Loucy (cell line): Measurements from ENCODE around the gene FGF7.
"Not testable (repeated sequence)": the region's sequence is repeated elsewhere in the genome, so short reads cannot be mapped to it uniquely, and the experiment has no call there.

Source experiments
- H2AFZ ChIP-seq: fragments of 200-600 bp; sonication (generic); 2 replicates; pipeline ENCODE4 v1.6.0; 2016; ENCODE audit warnings: antibody characterized with exemption, mild to moderate bottlenecking, low read length, moderate library complexity
- H3F3A ChIP-seq: fragments of 200-600 bp; 2 replicates; pipeline ENCODE4 v1.6.0; 2016; ENCODE audit warnings: antibody characterized with exemption, low read depth, mild to moderate bottlenecking
- H3K27me3 ChIP-seq: fragments of 200-600 bp; sonication (generic); 2 replicates; pipeline ENCODE4 v1.6.1; 2014; ENCODE audit warnings: low read length, mild to moderate bottlenecking; ENCODE audit not compliant: insufficient read depth, poor library complexity, severe bottlenecking
- H3K36me3 ChIP-seq: fragments of 200-600 bp; sonication (generic); 2 replicates; pipeline ENCODE4 v1.6.1; 2016; ENCODE audit warnings: low read length; ENCODE audit not compliant: insufficient read depth
- H3K4me1 ChIP-seq: fragments of 200-600 bp; sonication (generic); 2 replicates; pipeline ENCODE4 v1.5.1; 2014; ENCODE audit warnings: low read length, mild to moderate bottlenecking; ENCODE audit not compliant: insufficient read depth, poor library complexity, severe bottlenecking
- H3K4me2 ChIP-seq: fragments of 200-600 bp; sonication (generic); 2 replicates; pipeline ENCODE4 v1.6.0; 2014; ENCODE audit warnings: antibody characterized with exemption, low read length, low read depth, mild to moderate bottlenecking; ENCODE audit not compliant: poor library complexity, severe bottlenecking
- H3K4me3 ChIP-seq: fragments of 200-600 bp; sonication (generic); 2 replicates; pipeline ENCODE4 v1.5.1; 2014; ENCODE audit warnings: low read length, mild to moderate bottlenecking, mixed read lengths; ENCODE audit not compliant: poor library complexity, severe bottlenecking
- H3K79me2 ChIP-seq: fragments of 200-600 bp; sonication (generic); 2 replicates; pipeline ENCODE4 v1.6.1; 2014; ENCODE audit warnings: low read length; ENCODE audit not compliant: insufficient read depth
- H3K9ac ChIP-seq: fragments of 200-600 bp; sonication (generic); 2 replicates; pipeline ENCODE4 v1.6.0; 2014; ENCODE audit warnings: mild to moderate bottlenecking, low read depth, low read length, moderate library complexity; ENCODE audit not compliant: poor library complexity, severe bottlenecking
- H3K9me2 ChIP-seq: fragments of 200-600 bp; sonication (generic); replicated peaks from 2 replicates; pipeline ENCODE4 v1.6.1; 2016; ENCODE audit warnings: low read depth, low read length, mixed read lengths
- H3K9me3 ChIP-seq: fragments of 200-600 bp; sonication (generic); 2 replicates; pipeline ENCODE4 v1.6.1; 2014; ENCODE audit warnings: mild to moderate bottlenecking, antibody characterized with exemption, low read length, low read depth; ENCODE audit not compliant: insufficient read depth
- H4K20me1 ChIP-seq: fragments of 200-600 bp; sonication (generic); 2 replicates; pipeline ENCODE4 v1.6.0; 2014; ENCODE audit warnings: antibody characterized with exemption, low read length, mild to moderate bottlenecking; ENCODE audit not compliant: insufficient read depth, poor library complexity, severe bottlenecking
- EZH2phosphoT487 ChIP-seq: fragments of 200-600 bp; IDR thresholded peaks from 2 replicates; pipeline ENCODE4 v1.6.1; 2018; ENCODE audit warnings: antibody characterized with exemption, mild to moderate bottlenecking, moderate library complexity, borderline replicate concordance
- TF ChIP-seq, protein P1 (sequence below): fragments of 200-600 bp; sonication (generic); conservative IDR thresholded peaks from 2 replicates; pipeline ENCODE4 v1.5.1; 2014; ENCODE audit warnings: mild to moderate bottlenecking, antibody characterized with exemption, low read length

Gene FGF7

DNA sequence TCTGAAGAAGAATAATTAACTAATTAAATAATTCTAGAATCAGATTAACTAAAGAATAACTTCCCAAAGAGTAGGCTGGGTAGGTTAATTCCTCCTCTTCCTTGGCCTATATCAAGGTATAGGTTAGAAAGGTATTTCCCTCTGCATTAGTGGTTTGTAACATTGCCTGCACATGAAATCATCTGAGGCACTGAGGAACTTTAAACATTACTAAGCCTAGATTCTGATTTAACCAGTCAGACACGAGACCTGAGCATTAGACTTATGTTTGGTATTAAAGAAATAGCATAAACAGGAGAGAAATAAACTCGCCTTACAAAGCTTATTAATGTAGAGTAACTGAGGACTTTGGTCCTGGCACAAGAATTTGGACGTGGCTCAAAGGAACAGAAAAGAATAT is 84.2 kb downstream of the FGF7 start:
- no peak overlapping the region for H3K9ac ChIP-seq
- H4K20me1 ChIP-seq, result no peaks in the 10 kb centered on the region
- TF ChIP-seq, protein P1, sequence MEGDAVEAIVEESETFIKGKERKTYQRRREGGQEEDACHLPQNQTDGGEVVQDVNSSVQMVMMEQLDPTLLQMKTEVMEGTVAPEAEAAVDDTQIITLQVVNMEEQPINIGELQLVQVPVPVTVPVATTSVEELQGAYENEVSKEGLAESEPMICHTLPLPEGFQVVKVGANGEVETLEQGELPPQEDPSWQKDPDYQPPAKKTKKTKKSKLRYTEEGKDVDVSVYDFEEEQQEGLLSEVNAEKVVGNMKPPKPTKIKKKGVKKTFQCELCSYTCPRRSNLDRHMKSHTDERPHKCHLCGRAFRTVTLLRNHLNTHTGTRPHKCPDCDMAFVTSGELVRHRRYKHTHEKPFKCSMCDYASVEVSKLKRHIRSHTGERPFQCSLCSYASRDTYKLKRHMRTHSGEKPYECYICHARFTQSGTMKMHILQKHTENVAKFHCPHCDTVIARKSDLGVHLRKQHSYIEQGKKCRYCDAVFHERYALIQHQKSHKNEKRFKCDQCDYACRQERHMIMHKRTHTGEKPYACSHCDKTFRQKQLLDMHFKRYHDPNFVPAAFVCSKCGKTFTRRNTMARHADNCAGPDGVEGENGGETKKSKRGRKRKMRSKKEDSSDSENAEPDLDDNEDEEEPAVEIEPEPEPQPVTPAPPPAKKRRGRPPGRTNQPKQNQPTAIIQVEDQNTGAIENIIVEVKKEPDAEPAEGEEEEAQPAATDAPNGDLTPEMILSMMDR, result no peak
- no peak for TF ChIP-seq EZH2phosphoT487
- no peaks in the 10 kb centered on the region for H3K9me2 ChIP-seq
- no peaks in the 10 kb centered on the region for H3K36me3 ChIP-seq
- H3K4me2 ChIP-seq, result no peak overlapping the region
- no peaks in the 10 kb centered on the region for H3K4me1 ChIP-seq
- H2AFZ ChIP-seq, result no peak overlapping the region
- H3K9me3 ChIP-seq, result peaks cover 10% of the 10 kb centered on the region; the same call in 1 of the 2 replicates
- no peaks in the 10 kb centered on the region for H3K27me3 ChIP-seq
- H3F3A ChIP-seq, result no peaks in the 10 kb centered on the region
- H3K4me3 ChIP-seq, result no peak overlapping the region
- H3K79me2 ChIP-seq, result no peaks in the 10 kb centered on the region

DNA sequence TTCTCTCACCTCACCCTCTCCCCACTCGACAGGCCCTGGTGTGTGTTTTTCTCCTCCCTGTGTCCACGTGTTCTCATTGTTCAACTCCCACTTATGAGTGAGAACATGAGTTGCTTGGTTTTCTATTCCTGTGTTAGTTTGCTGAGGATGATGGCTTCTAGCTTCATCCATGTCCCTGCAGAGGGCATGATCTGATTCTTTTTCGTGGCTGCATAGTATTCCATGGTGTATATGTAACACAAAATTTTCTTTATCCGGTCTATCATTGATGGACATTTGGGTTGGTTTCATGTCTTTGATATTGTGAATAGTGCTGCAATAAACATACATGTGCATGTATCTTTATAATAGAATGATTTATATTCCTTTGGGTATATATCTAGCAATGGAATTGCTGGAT is 89.7 kb downstream of the FGF7 start:
- not testable (repeated sequence) for H3K36me3 ChIP-seq, H3K9me2 ChIP-seq, H3K79me2 ChIP-seq, H3K9ac ChIP-seq, H3F3A ChIP-seq, H2AFZ ChIP-seq, H4K20me1 ChIP-seq, H3K27me3 ChIP-seq, H3K4me1 ChIP-seq, H3K9me3 ChIP-seq, H3K4me3 ChIP-seq, H3K4me2 ChIP-seq

DNA sequence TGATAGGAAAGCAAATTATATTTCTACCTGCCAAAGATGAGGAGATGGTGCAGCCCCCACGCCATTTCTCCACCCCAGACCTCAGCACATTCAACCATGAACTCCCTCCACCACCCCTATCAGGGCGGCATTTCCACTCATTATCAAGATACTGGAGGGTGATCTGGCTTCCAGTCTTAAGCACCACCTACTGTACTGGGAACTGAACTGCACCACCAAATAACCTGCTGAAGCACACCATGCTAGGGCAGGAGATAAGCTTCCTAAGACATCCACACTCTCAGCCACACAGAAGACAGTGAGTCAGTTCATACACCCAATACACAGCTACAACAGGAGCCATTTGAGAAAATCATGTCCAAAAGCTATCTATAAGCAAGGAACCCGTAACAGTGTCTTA is 98.8 kb downstream of the FGF7 start:
- Histone ChIP-seq H3K27me3 (no peaks in the 10 kb centered on the region), H3K9me3 (peaks cover 9% of the 10 kb centered on the region; the same call in 1 of the 2 replicates), H3K4me3 (no peak overlapping the region), H4K20me1 (no peaks in the 10 kb centered on the region), H3K36me3 (no peaks in the 10 kb centered on the region), H3F3A (no peaks in the 10 kb centered on the region), H3K79me2 (no peaks in the 10 kb centered on the region), H3K4me2 (no peak overlapping the region), H3K9ac (no peak overlapping the region), H2AFZ (no peak overlapping the region), H3K9me2 (no peaks in the 10 kb centered on the region), H3K4me1 (no peaks in the 10 kb centered on the region)
- TF ChIP-seq, protein P1, result peak; percentile 28; the same call in 1 of the 2 replicates
- TF ChIP-seq EZH2phosphoT487, result no peak

DNA sequence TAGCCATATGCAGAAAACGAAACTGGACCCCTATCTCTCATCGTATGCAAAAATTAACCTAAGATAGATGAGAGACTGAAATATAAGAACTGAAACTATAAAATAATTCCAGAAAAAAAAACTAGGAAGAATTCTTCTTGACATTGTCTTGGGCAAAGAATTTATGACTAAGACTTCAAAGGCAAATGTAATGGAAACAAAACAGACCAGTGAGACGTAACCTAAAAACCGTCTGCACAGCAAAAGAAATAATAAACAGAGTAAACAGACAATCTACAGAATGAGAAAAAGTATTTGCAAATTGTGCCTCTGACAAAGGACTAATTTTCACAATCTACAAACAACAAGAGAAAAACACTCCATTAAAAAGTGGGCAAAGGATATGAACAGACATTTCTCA is 105.2 kb downstream of the FGF7 start:
- TF ChIP-seq, protein P1, result no peak
- no peak for TF ChIP-seq EZH2phosphoT487
- no peak overlapping the region for H3K4me2 ChIP-seq
- H3K4me3 ChIP-seq, result no peak overlapping the region
- peaks cover 3% of the 10 kb centered on the region; the same call in 1 of the 2 replicates for H3K9me3 ChIP-seq
- no peaks in the 10 kb centered on the region for H3K27me3 ChIP-seq
- no peaks in the 10 kb centered on the region for H4K20me1 ChIP-seq
- no peaks in the 10 kb centered on the region for H3K79me2 ChIP-seq
- no peak overlapping the region for H2AFZ ChIP-seq
- no peaks in the 10 kb centered on the region for H3K36me3 ChIP-seq
- H3K9me2 ChIP-seq, result no peaks in the 10 kb centered on the region
- no peaks in the 10 kb centered on the region for H3K4me1 ChIP-seq
- no peak overlapping the region for H3K9ac ChIP-seq
- no peaks in the 10 kb centered on the region for H3F3A ChIP-seq
